Left lung (tissue), 10 donors: ENCODE data around the gene PPP2R1A. TPM values are rescaled to one million over a fixed set of nuclear protein-coding genes. Genes with fewer than 3 reads are reported as not detected.

ENCODE experiments used
- ATAC-seq: fragments of 200-7000 bp; cut with Tn5 transposase; one replicate; pipeline ENCODE4 v1.9.1; 2020; ENCODE audit warnings: moderate library complexity
- DNase-seq, 4 donors: peaks; one replicate each; pipeline ENCODE4 v3.0.0-alpha.2; 2013 to 2020
- H3K27ac ChIP-seq, 2 donors: fragments of 200-600 bp; sonication (generic) in 1 of 2; one replicate each; pipeline versions ENCODE4 v1.5.0 to v1.8.0; 2020 to 2021
- H3K27me3 ChIP-seq, 2 donors: fragments of 200-600 bp; sonication (generic) in 1 of 2; one replicate each; pipeline versions ENCODE4 v1.5.0 to v1.8.0; 2020 to 2021
- H3K36me3 ChIP-seq, 2 donors: fragments of 200-600 bp; sonication (generic) in 1 of 2; one replicate each; pipeline versions ENCODE4 v1.5.0 to v1.8.0; 2020 to 2021
- H3K4me1 ChIP-seq, 2 donors: fragments of 200-600 bp; one replicate each; pipeline ENCODE4 v1.8.0; 2021
- H3K4me3 ChIP-seq, 2 donors: fragments of 200-600 bp; sonication (generic) in 1 of 2; one replicate each; pipeline versions ENCODE4 v1.5.0 to v1.8.0; 2020 to 2021; ENCODE audit warnings: mild to moderate bottlenecking in 1 of 2
- H3K9me3 ChIP-seq, 2 donors: fragments of 200-600 bp; sonication (generic) in 1 of 2; one replicate each; pipeline versions ENCODE4 v1.5.0 to v1.8.0; 2020 to 2021
- intact Hi-C, 2 donors: fragments of 100-400 bp; cut with DNase I; formaldehyde crosslinking; loops; one replicate each; pipeline versions ENCODE4 v1.11.2 to v1.14.2; 2022
- polyA plus RNA-seq, 6 donors: library from polyadenylated mRNA; unstranded; fragments of 120-200 nt; gene quantifications; one replicate each; pipeline ENCODE4 v1.2.1, GENCODE V29; 2013; ENCODE audit not compliant: insufficient read length in 6 of 6
- total RNA-seq, 2 donors: library from RNA; stranded (reverse); fragmentation: NEBNext Ultra II Directional; extraction: Animal tissue kit (Norgen Biotek cat#: 25700); gene quantifications; one replicate each; pipeline ENCODE4 v1.2.1, GENCODE V29; 2021
- TF ChIP-seq, protein P1 (sequence below), 2 donors: fragments of 200-600 bp; sonication (generic) in 1 of 2; IDR thresholded peaks; one replicate each; pipeline versions ENCODE4 v1.5.0 to v1.8.0; 2021; ENCODE audit warnings: antibody characterized with exemption in 2 of 2
- donor health status: DM: no; HTN: yes; CAD: no.
- donor health status: DM: no; HTN: no; CAD: no.

Gene PPP2R1A
- total and polyA plus RNA-seq, 8 donors, result 193 to 346 (median 325) TPM

DNA sequence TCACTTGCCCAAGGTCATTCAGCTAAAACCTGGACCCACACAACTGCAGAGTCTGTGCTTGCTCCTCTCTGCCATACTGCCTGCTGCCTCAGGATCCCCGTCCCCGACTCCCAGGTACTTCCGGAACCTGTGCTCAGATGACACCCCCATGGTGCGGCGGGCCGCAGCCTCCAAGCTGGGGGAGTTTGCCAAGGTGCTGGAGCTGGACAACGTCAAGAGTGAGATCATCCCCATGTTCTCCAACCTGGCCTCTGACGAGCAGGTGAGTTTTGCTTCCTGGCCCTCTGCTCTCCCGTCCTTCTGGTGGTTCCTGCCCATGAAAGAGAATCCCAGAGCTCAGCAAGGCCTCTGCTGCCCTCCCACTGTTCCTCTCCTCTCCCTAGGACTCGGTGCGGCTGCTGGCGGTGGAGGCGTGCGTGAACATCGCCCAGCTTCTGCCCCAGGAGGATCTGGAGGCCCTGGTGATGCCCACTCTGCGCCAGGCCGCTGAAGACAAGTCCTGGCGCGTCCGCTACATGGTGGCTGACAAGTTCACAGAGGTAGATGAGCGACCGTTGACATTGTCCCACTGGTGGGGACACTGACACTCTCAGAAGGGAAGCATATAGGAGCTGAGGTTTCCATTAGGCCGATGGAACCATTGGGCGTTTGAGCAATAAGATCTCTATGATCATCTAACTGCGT lies 22.9 kb downstream of the PPP2R1A start:
- intact Hi-C loops, result no loop called here
- Histone ChIP-seq H3K27ac (no peak overlapping the region), H3K9me3 (no peaks in the 10 kb centered on the region), H3K4me3 (no peak overlapping the region), H3K4me1 (no peaks in the 10 kb centered on the region), H3K27me3 (no peaks in the 10 kb centered on the region), H3K36me3 (peaks cover 4 to 100% of the 10 kb centered on the region in 2 donors)
- ATAC-seq (no peak), DNase-seq (no peak)
- TF ChIP-seq, protein P1, sequence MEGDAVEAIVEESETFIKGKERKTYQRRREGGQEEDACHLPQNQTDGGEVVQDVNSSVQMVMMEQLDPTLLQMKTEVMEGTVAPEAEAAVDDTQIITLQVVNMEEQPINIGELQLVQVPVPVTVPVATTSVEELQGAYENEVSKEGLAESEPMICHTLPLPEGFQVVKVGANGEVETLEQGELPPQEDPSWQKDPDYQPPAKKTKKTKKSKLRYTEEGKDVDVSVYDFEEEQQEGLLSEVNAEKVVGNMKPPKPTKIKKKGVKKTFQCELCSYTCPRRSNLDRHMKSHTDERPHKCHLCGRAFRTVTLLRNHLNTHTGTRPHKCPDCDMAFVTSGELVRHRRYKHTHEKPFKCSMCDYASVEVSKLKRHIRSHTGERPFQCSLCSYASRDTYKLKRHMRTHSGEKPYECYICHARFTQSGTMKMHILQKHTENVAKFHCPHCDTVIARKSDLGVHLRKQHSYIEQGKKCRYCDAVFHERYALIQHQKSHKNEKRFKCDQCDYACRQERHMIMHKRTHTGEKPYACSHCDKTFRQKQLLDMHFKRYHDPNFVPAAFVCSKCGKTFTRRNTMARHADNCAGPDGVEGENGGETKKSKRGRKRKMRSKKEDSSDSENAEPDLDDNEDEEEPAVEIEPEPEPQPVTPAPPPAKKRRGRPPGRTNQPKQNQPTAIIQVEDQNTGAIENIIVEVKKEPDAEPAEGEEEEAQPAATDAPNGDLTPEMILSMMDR (IDR thresholded peaks at IDR 0.05), result no peak

DNA sequence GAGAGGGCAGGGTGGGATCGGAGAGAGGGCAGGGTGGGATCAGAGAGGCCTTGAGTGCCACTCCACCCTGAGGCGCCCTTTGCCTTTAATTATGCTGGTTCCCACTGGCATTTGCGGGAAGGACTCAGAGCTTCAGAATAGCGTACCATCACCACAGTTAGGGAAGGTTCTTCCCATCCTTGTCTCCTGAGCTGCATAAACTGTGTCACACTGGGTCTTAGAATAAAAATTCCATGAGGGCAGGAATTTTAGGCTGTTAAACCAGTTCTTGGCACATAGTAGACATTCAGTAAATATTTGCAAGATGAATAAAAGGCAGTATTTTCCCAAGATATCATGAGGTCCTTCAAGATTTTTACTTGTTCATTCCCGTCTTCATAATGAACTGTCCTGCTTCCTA lies 24.4 kb downstream of the PPP2R1A start:
- TF ChIP-seq, protein P1 (IDR thresholded peaks at IDR 0.05), result no peak
- intact Hi-C loops, result no loop called here
- DNase-seq (no peak), ATAC-seq (no peak)
- H3K27ac ChIP-seq, result no peak overlapping the region
- H3K36me3 ChIP-seq, result peaks cover 4 to 100% of the 10 kb centered on the region in 2 donors
- no peaks in the 10 kb centered on the region for H3K4me1 ChIP-seq
- no peak overlapping the region for H3K4me3 ChIP-seq
- no peaks in the 10 kb centered on the region for H3K27me3 ChIP-seq
- H3K9me3 ChIP-seq, result no peaks in the 10 kb centered on the region

DNA sequence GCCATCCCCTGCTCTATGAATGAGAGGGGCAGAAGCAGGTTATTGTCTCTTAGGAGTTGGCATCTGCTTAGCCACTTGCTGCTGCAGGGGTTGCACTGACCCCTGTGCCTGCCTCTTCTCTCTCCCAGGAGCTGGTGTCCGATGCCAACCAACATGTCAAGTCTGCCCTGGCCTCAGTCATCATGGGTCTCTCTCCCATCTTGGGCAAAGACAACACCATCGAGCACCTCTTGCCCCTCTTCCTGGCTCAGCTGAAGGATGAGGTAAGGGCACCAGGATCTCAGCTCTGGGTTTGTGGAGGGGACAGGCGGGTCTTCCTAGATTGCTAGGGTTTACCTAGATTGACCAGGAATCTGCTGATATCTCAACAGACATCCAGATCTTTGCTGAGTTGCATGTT lies 26.5 kb downstream of the PPP2R1A start:
- Histone ChIP-seq H3K27ac (no peak overlapping the region), H3K4me3 (no peak overlapping the region), H3K27me3 (no peaks in the 10 kb centered on the region), H3K36me3 (peaks cover 10 to 100% of the 10 kb centered on the region in 2 donors), H3K9me3 (no peaks in the 10 kb centered on the region), H3K4me1 (no peaks in the 10 kb centered on the region)
- ATAC-seq (no peak), DNase-seq (no peak)
- TF ChIP-seq, protein P1 (IDR thresholded peaks at IDR 0.05), result no peak
- intact Hi-C loops, result no loop called here

DNA sequence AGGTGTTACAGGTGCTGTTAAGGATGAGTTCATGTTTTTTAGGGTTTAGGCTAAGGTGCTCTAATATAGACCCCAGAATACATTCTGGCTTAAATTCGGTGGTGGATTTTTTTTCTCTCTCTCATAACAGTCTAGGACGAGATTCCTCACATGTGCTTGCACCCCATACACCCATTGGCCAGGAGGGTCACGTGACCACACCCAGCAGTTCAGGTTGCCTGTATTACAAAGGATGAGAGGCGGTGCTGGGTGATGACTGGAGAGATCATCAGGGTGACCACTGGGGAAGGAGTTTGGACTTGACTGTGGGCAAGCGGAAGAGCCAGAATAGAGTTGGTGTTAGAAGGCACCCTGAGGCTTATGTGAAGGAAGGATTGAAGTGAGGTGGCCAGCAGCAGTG lies 27.7 kb downstream of the PPP2R1A start:
- H3K9me3 ChIP-seq, result no peaks in the 10 kb centered on the region
- H3K4me3 ChIP-seq, result no peak overlapping the region
- H3K36me3 ChIP-seq, result peaks cover 10 to 100% of the 10 kb centered on the region in 2 donors
- no peaks in the 10 kb centered on the region for H3K27me3 ChIP-seq
- ATAC-seq, result no peak
- intact Hi-C loops, result no loop called here
- TF ChIP-seq, protein P1 (IDR thresholded peaks at IDR 0.05), result no peak
- DNase-seq, result no peak
- no peak overlapping the region for H3K27ac ChIP-seq
- H3K4me1 ChIP-seq, result no peaks in the 10 kb centered on the region

DNA sequence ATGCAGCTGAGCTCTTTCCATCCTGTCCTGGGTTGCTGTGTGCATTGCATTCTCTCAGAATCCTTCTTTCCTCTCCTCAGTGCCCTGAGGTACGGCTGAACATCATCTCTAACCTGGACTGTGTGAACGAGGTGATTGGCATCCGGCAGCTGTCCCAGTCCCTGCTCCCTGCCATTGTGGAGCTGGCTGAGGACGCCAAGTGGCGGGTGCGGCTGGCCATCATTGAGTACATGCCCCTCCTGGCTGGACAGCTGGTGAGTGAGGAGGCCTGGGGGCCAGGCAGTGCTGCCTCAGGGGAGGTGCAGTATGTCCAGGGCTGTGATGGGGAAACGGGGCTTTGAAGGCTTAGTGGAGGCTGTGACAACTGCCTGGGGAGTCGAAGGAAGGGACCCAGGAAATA lies 29.8 kb downstream of the PPP2R1A start:
- intact Hi-C loops, result no loop called here
- TF ChIP-seq, protein P1 (IDR thresholded peaks at IDR 0.05), result no peak
- Histone ChIP-seq H3K4me3 (no peak overlapping the region), H3K27me3 (no peaks in the 10 kb centered on the region), H3K9me3 (no peaks in the 10 kb centered on the region), H3K4me1 (no peaks in the 10 kb centered on the region), H3K27ac (no peak overlapping the region), H3K36me3 (peaks cover 10 to 100% of the 10 kb centered on the region in 2 donors)
- DNase-seq (no peak), ATAC-seq (no peak)
